ENCODE results near the gene POLR2J. TPM values are rescaled to one million over a fixed set of nuclear protein-coding genes. Genes with fewer than 3 reads are reported as not detected.
"Not testable (repeated sequence)": the region's sequence is repeated elsewhere in the genome, so short reads cannot be mapped to it uniquely, and the experiment has no call there.

The POLR2J gene
- total RNA-seq, 1 experiment from 2014 or later: 50.5 TPM

- H3K27ac Mint-ChIP-seq; H3K4me1 Mint-ChIP-seq; CTCF ChIA-PET; DNase-seq (ENCODE audit: low spot score); H3K36me3 Mint-ChIP-seq; H3K4me3 Mint-ChIP-seq; POLR2A ChIA-PET; H3K9me3 Mint-ChIP-seq; H3K27me3 Mint-ChIP-seq (ENCODE audit: low read depth): not testable (repeated sequence)
- ATAC-seq: peak; percentile 77
Observed at GRCh38 chr7:102511860-102512522, 33.3 kb upstream of the POLR2J start.

- H3K36me3 Mint-ChIP-seq; H3K4me3 Mint-ChIP-seq; ATAC-seq; H3K27me3 Mint-ChIP-seq (ENCODE audit: low read depth); H3K4me1 Mint-ChIP-seq; CTCF ChIA-PET; H3K27ac Mint-ChIP-seq; POLR2A ChIA-PET; H3K9me3 Mint-ChIP-seq: not testable (repeated sequence)
- peak; percentile 8 for DNase-seq (ENCODE audit: low spot score)
Observed at GRCh38 chr7:102510575-102510974, 31.9 kb upstream of the POLR2J start.

- H3K9me3 Mint-ChIP-seq; POLR2A ChIA-PET; H3K27me3 Mint-ChIP-seq (ENCODE audit: low read depth); H3K36me3 Mint-ChIP-seq; H3K4me3 Mint-ChIP-seq; H3K27ac Mint-ChIP-seq; CTCF ChIA-PET; H3K4me1 Mint-ChIP-seq; DNase-seq (ENCODE audit: low spot score); ATAC-seq: not testable (repeated sequence)
Observed at GRCh38 chr7:102507410-102508088, 28.8 kb upstream of the POLR2J start.

- H3K4me3 Mint-ChIP-seq; H3K27ac Mint-ChIP-seq; DNase-seq (ENCODE audit: low spot score); CTCF ChIA-PET; POLR2A ChIA-PET; H3K9me3 Mint-ChIP-seq; H3K4me1 Mint-ChIP-seq; H3K36me3 Mint-ChIP-seq; H3K27me3 Mint-ChIP-seq (ENCODE audit: low read depth): not testable (repeated sequence)
- ATAC-seq: peak; percentile 53
Observed at GRCh38 chr7:102505298-102506185, 26.8 kb upstream of the POLR2J start.

- DNase-seq (ENCODE audit: low spot score); H3K4me1 Mint-ChIP-seq; CTCF ChIA-PET; H3K9me3 Mint-ChIP-seq; H3K4me3 Mint-ChIP-seq; H3K36me3 Mint-ChIP-seq; H3K27ac Mint-ChIP-seq; POLR2A ChIA-PET; ATAC-seq; H3K27me3 Mint-ChIP-seq (ENCODE audit: low read depth): not testable (repeated sequence)
Observed at GRCh38 chr7:102503141-102503540, 24.4 kb upstream of the POLR2J start.

GRCh38 chr7:102498321-102498720, 19.6 kb upstream of the POLR2J start:
- DNase-seq (ENCODE audit: low spot score); CTCF ChIA-PET; H3K27me3 Mint-ChIP-seq (ENCODE audit: low read depth); ATAC-seq; H3K9me3 Mint-ChIP-seq; H3K36me3 Mint-ChIP-seq; H3K4me1 Mint-ChIP-seq; H3K4me3 Mint-ChIP-seq; POLR2A ChIA-PET; H3K27ac Mint-ChIP-seq: not testable (repeated sequence)

- H3K36me3 Mint-ChIP-seq; H3K27me3 Mint-ChIP-seq (ENCODE audit: low read depth); POLR2A ChIA-PET; ATAC-seq; H3K4me1 Mint-ChIP-seq; H3K27ac Mint-ChIP-seq; H3K4me3 Mint-ChIP-seq; CTCF ChIA-PET; H3K9me3 Mint-ChIP-seq: not testable (repeated sequence)
- peak; percentile 4 for DNase-seq (ENCODE audit: low spot score)
Observed at GRCh38 chr7:102497308-102497707, 18.6 kb upstream of the POLR2J start.

- POLR2A ChIA-PET, ATAC-seq, CTCF ChIA-PET: not testable (repeated sequence)
Observed at GRCh38 chr7:102496861-102497260, 18.1 kb upstream of the POLR2J start.

GRCh38 chr7:102494473-102495149, 15.9 kb upstream of the POLR2J start:
- H3K27me3 Mint-ChIP-seq (ENCODE audit: low read depth); H3K9me3 Mint-ChIP-seq; H3K4me3 Mint-ChIP-seq; H3K36me3 Mint-ChIP-seq; H3K27ac Mint-ChIP-seq; H3K4me1 Mint-ChIP-seq; POLR2A ChIA-PET; CTCF ChIA-PET; DNase-seq (ENCODE audit: low spot score): not testable (repeated sequence)
- peak; percentile 0 for ATAC-seq

More at GRCh38 chr7:102496861-102497260, 18.1 kb upstream of the POLR2J start:
- not testable (repeated sequence) for H3K27ac Mint-ChIP-seq; H3K27me3 Mint-ChIP-seq (ENCODE audit: low read depth); H3K4me1 Mint-ChIP-seq; H3K4me3 Mint-ChIP-seq; H3K36me3 Mint-ChIP-seq; H3K9me3 Mint-ChIP-seq
- peak; percentile 7 for DNase-seq (ENCODE audit: low spot score)

- CTCF ChIA-PET; H3K4me1 Mint-ChIP-seq; H3K4me3 Mint-ChIP-seq; H3K27ac Mint-ChIP-seq; ATAC-seq; H3K27me3 Mint-ChIP-seq (ENCODE audit: low read depth); H3K36me3 Mint-ChIP-seq; H3K9me3 Mint-ChIP-seq; POLR2A ChIA-PET: not testable (repeated sequence)
- DNase-seq (ENCODE audit: low spot score): peak; percentile 16
Observed at GRCh38 chr7:102494026-102494425, 15.3 kb upstream of the POLR2J start.

GRCh38 chr7:102493220-102493935, 14.7 kb upstream of the POLR2J start:
- H3K27ac Mint-ChIP-seq; POLR2A ChIA-PET; CTCF ChIA-PET; H3K36me3 Mint-ChIP-seq; H3K9me3 Mint-ChIP-seq; H3K4me3 Mint-ChIP-seq; DNase-seq (ENCODE audit: low spot score); H3K27me3 Mint-ChIP-seq (ENCODE audit: low read depth); H3K4me1 Mint-ChIP-seq: not testable (repeated sequence)
- ATAC-seq: peak; percentile 49
